DMS79 treated with DMSO at 0.1 percent for 48 hours (cell line): Measurements from ENCODE around the gene GSE1.
A peak's percentile ranks its signal among the peaks of the same experiment; 100 is the strongest.

Experiments used
- DNase-seq: peaks from one replicate; lab custom pipeline; 2025; lab: John Stamatoyannopoulos, UW

GSE1 gene

GRCh38 chr16:85648805-85649204 lies 35.7 kb downstream of the GSE1 start:
- DNase-seq: no peak

- peak; percentile 70 for DNase-seq
These were observed 36.5 kb downstream of the GSE1 start for GRCh38 chr16:85649411-85650134.

GRCh38 chr16:85650135-85650843 lies 37.2 kb downstream of the GSE1 start:
- no peak for DNase-seq

GRCh38 chr16:85650844-85651628 lies 37.9 kb downstream of the GSE1 start:
- DNase-seq: peak; percentile 22

GRCh38 chr16:85651629-85652430 lies 38.7 kb downstream of the GSE1 start:
- no peak for DNase-seq

GRCh38 chr16:85652431-85653221 lies 39.5 kb downstream of the GSE1 start:
- peak; percentile 10 for DNase-seq

- DNase-seq: no peak
These were observed 40.3 kb downstream of the GSE1 start for GRCh38 chr16:85653290-85653891.

GRCh38 chr16:85654251-85655095 lies 41.4 kb downstream of the GSE1 start:
- no peak for DNase-seq

GRCh38 chr16:85655216-85656129 lies 42.4 kb downstream of the GSE1 start:
- no peak for DNase-seq

GRCh38 chr16:85656351-85657266 lies 43.5 kb downstream of the GSE1 start:
- DNase-seq: no peak

GRCh38 chr16:85657267-85657650 lies 44.1 kb downstream of the GSE1 start:
- no peak for DNase-seq

- no peak for DNase-seq
These were observed 44.9 kb downstream of the GSE1 start for GRCh38 chr16:85657996-85658395.

- no peak for DNase-seq
These were observed 45.6 kb downstream of the GSE1 start for GRCh38 chr16:85658504-85659326.

GRCh38 chr16:85659336-85659735 lies 46.2 kb downstream of the GSE1 start:
- DNase-seq: no peak

- DNase-seq: no peak
These were observed 46.8 kb downstream of the GSE1 start for GRCh38 chr16:85659805-85660511.
